CD4-positive, alpha-beta T cell treated with Interleukin-15 for 1 hour (primary cell): ENCODE measurements around the gene AGO3.
"Not testable (repeated sequence)": the region's sequence is repeated elsewhere in the genome, so short reads cannot be mapped to it uniquely, and the experiment has no call there.

ENCODE experiments used
- DNase-seq: peaks from one replicate; pipeline ENCODE4 v3.0.0-alpha.2; 2020

The AGO3 gene

GRCh38 chr1:35927472-35927871 lies 3.4 kb upstream of the AGO3 start:
- DNase-seq, result no peak

- peak; percentile 45 for DNase-seq
These were observed 944 bp upstream of the AGO3 start for GRCh38 chr1:35929730-35930592.

- no peak for DNase-seq
These were observed 697 bp downstream of the AGO3 start for GRCh38 chr1:35931446-35932157.

- no peak for DNase-seq
These were observed 1.3 kb downstream of the AGO3 start for GRCh38 chr1:35932158-35932636.

- no peak for DNase-seq
These were observed 2.0 kb downstream of the AGO3 start for GRCh38 chr1:35932941-35933340.

GRCh38 chr1:35935442-35936388 lies 4.8 kb downstream of the AGO3 start:
- no peak for DNase-seq

- DNase-seq, result no peak
These were observed 5.9 kb downstream of the AGO3 start for GRCh38 chr1:35936838-35937237.

- DNase-seq, result no peak
These were observed 8.6 kb downstream of the AGO3 start for GRCh38 chr1:35939484-35939883.

GRCh38 chr1:35945327-35945726 lies 14.4 kb downstream of the AGO3 start:
- DNase-seq, result no peak

GRCh38 chr1:35947547-35947946 lies 16.6 kb downstream of the AGO3 start:
- no peak for DNase-seq

- DNase-seq, result no peak
These were observed 27.7 kb downstream of the AGO3 start for GRCh38 chr1:35958558-35958957.

- DNase-seq, result no peak
These were observed 28.4 kb downstream of the AGO3 start for GRCh38 chr1:35959304-35959703.

- no peak for DNase-seq
These were observed 32.0 kb downstream of the AGO3 start for GRCh38 chr1:35962952-35963351.

- not testable (repeated sequence) for DNase-seq
These were observed 33.4 kb downstream of the AGO3 start for GRCh38 chr1:35964277-35964676.

- DNase-seq, result no peak
These were observed 37.5 kb downstream of the AGO3 start for GRCh38 chr1:35968396-35968795.

GRCh38 chr1:35971601-35972000 lies 40.7 kb downstream of the AGO3 start:
- no peak for DNase-seq

- DNase-seq, result not testable (repeated sequence)
These were observed 41.7 kb downstream of the AGO3 start for GRCh38 chr1:35972631-35973030.

GRCh38 chr1:35980090-35980489 lies 49.2 kb downstream of the AGO3 start:
- DNase-seq, result no peak

GRCh38 chr1:35988237-35988636 lies 57.3 kb downstream of the AGO3 start:
- no peak for DNase-seq

- DNase-seq, result no peak
These were observed 76.1 kb downstream of the AGO3 start for GRCh38 chr1:36006941-36007500.

GRCh38 chr1:36007741-36008140 lies 76.8 kb downstream of the AGO3 start:
- no peak for DNase-seq

GRCh38 chr1:36008546-36009197 lies 77.8 kb downstream of the AGO3 start:
- DNase-seq, result no peak
